NB4 (cell line): ENCODE results near the gene CELA1.

Experiments
- DNase-seq: peaks from one replicate; pipeline ENCODE4 v3.0.0; 2010; ENCODE audit warnings: low read depth
- H3K4me3 ChIP-seq: one replicate; pipeline ENCODE4 v1.5.1; 2011; ENCODE audit warnings: mild to moderate bottlenecking, low read depth, low read length, moderate library complexity
- CTCF ChIP-seq: IDR thresholded peaks from one replicate; pipeline ENCODE4 v1.5.1; 2012; ENCODE audit warnings: low read depth, low read length
- MAX ChIP-seq: IDR thresholded peaks from 2 replicates; pipeline ENCODE4 v1.6.1; 2011; ENCODE audit warnings: low read depth, low read length
- MYC ChIP-seq: IDR thresholded peaks from 2 replicates; pipeline ENCODE4 v1.6.1; 2011; ENCODE audit warnings: low read depth, low read length
- POLR2A ChIP-seq: IDR thresholded peaks from 2 replicates; pipeline ENCODE4 v1.6.1; 2011; ENCODE audit warnings: mild to moderate bottlenecking; ENCODE audit not compliant: insufficient read length; ENCODE audit errors: extremely low read depth

Gene CELA1

GRCh38 chr12:51362747-51363342 is 16.4 kb upstream of the CELA1 start:
- H3K4me3 ChIP-seq = no peak overlapping the region
- TF ChIP-seq CTCF = no peak
- no peak for TF ChIP-seq MYC
- no peak for TF ChIP-seq POLR2A
- TF ChIP-seq MAX = no peak
- DNase-seq = no peak

GRCh38 chr12:51362307-51362706 is 15.8 kb upstream of the CELA1 start:
- no peak for TF ChIP-seq MAX
- TF ChIP-seq POLR2A = no peak
- no peak for TF ChIP-seq CTCF
- no peak for TF ChIP-seq MYC
- H3K4me3 ChIP-seq = no peak overlapping the region
- no peak for DNase-seq

- H3K4me3 ChIP-seq = no peak overlapping the region
- DNase-seq = no peak
- no peak for TF ChIP-seq MAX
- no peak for TF ChIP-seq POLR2A
- TF ChIP-seq MYC = no peak
These were observed 14.9 kb upstream of the CELA1 start for GRCh38 chr12:51361161-51362016.

- no peak for DNase-seq
- no peak overlapping the region for H3K4me3 ChIP-seq
- TF ChIP-seq MAX (no peak), CTCF (no peak), POLR2A (no peak), MYC (no peak)
These were observed 13.8 kb upstream of the CELA1 start for GRCh38 chr12:51360315-51360714.

GRCh38 chr12:51359851-51360250 is 13.4 kb upstream of the CELA1 start:
- DNase-seq = no peak
- TF ChIP-seq MAX (no peak), MYC (no peak), POLR2A (no peak)
- H3K4me3 ChIP-seq = no peak overlapping the region

- no peak for TF ChIP-seq MYC
- no peak for TF ChIP-seq CTCF
- H3K4me3 ChIP-seq = no peak overlapping the region
- DNase-seq = no peak
These were observed 12.0 kb upstream of the CELA1 start for GRCh38 chr12:51358496-51358895.
